OCI-LY1 (cell line): ENCODE data around the gene OXSR1.

Experiments
- CTCF ChIP-seq: fragments of 200-600 bp; sonication (generic), shearing (Covaris generic); IDR thresholded peaks from 2 replicates; pipeline ENCODE4 v1.5.1; 2017; ENCODE audit warnings: mild to moderate bottlenecking, antibody characterized with exemption, low read length, moderate library complexity, mixed read lengths
- EZH2 ChIP-seq: fragments of 200-600 bp; sonication (generic), shearing (Covaris generic); IDR thresholded peaks from 2 replicates; pipeline ENCODE4 v1.8.0; 2017; ENCODE audit warnings: borderline replicate concordance, mixed run types, mild to moderate bottlenecking, antibody characterized with exemption, low read length, moderate library complexity, mixed read lengths

- TF ChIP-seq CTCF, result no peak
- no peak for TF ChIP-seq EZH2
These were observed 8.6 kb downstream of the OXSR1 start for GRCh38 chr3:38173834-38174418.
